ENCODE results near the gene KIF18B.

Gene KIF18B

DNA sequence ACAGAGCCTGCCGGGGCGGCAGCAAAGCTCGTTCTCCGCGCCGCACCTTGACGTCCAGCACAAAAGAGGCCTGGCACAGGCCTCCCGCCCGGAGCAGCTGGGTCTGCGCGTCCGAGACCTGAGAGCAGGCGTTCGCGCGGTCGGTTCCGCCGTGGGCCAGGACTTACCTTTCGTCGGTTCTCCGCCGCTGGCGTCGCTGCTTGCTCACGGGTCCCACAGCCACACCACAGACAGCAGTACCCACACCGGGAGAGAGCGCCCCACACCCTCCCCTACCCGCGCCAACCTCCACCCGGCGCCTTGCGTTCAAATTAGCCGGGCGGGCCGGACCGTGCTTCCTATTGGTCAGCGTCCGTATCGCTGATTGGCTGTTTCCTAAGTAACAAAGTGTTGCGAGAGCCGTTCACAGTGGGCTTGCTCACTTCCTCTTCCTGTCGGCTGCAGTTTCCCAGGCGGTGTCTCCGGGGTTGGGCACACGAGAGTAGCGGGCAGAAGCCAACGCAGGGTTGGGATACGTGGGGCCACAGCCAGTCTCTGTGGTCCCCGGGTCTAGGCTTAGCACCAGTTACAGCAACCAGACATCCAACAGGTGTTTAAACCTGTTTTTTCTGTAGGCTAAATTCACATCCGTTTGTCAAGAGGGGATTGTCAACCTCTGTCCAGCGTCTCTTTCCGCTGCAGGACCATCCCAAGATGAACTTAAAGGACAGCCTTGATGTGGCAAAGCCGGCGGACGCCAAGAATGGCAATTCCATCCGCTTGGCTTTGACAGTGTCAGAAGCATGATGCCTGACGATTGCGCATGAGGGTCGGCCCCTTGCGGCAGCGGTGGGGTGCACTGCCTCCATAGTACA is at the start of gene KIF18B:
KIF18B (minus strand) TSS at position 313 of the 854 bp plus-strand sequence. CDS start 11,429 bp downstream, outside the sequence.
- in situ Hi-C loops (cut with MboI; ENCODE audit: low sequenced_read_pairs) = no loop called here

DNA sequence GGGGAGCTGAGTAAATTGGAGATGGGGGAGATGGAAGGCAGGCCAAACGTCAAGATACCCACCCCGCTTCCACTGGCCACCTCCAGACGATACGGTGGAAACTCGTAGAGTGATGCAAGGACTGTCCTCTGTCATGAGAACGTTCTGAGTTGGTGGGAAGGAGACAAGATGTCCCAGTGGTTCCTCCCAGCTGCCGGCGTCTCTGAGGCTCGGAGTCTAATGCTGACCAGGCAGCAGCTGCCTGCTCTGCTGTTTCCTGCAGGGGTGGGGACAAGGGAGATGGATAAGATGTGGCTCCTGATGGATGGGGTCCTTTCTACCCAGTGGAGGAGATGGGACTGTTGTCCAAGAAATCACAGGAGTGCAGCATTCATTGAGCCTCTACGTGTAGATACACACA is 48.7 kb upstream of the KIF18B start:
- in situ Hi-C loops (cut with MboI; ENCODE audit: low sequenced_read_pairs) = no loop called here

DNA sequence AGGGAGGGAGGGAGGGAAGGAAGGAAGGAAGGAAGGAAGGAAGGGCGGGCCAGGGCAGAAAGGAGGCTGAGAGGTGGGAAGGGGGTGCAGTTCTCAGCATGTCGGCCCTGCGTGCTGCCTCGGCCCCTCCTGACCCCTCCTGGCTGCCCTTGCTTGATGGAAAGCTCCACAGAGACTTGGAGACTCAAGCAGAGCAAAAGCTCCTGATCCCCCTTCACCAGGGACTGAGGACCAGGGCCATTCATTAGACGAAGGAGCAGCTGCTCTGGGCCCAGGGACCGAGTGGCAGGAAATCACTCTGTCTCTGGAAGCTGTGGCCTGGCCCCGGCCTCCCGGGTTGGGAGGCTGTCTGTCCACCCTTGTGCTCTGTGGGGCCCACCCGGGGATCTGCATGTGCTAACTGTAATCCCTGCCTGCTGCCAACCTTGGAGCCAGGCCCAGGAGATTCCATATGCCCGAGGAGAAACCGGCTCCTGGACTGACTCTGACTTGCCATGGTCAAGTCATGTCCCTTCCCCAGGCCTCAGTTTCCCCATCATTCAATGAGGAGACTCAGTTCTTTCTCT is 47.9 kb upstream of the KIF18B start:
- in situ Hi-C loops (cut with MboI; ENCODE audit: low sequenced_read_pairs) = no loop called here

DNA sequence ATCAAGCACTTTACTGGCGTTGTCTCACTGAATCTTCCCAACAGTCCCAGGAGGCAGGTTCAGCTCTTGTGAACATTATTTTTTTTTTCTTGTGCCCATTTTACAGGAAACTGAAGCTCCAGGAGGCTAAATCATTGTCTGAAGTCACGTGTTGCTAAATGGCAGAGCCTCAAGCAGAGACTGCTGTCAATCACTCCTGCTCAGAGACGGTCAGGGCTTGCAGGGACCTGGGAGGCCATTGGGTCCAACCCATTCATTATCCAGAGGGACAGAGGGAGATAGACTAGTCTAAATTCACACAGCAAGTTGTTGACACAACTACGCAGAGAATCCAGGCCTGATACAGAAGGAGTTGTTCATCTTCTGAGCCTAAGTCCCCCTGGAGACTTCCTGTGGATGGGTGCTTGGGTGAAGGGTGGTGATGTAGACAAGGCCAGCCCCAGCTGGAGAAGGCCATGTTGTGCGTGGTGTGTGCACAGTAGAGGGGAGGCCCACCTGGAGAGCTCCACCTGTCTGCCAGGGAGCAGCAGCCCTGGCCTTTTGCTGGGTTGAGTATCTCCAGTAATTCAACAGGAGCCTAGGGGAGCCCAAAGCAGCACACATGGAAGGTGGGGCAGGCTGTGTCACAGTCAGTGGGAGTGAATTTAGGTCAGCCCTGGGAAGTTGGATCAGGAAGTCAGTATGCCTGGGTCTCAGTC is 44.8 kb upstream of the KIF18B start:
- in situ Hi-C loops (cut with MboI; ENCODE audit: low sequenced_read_pairs) = no loop called here

DNA sequence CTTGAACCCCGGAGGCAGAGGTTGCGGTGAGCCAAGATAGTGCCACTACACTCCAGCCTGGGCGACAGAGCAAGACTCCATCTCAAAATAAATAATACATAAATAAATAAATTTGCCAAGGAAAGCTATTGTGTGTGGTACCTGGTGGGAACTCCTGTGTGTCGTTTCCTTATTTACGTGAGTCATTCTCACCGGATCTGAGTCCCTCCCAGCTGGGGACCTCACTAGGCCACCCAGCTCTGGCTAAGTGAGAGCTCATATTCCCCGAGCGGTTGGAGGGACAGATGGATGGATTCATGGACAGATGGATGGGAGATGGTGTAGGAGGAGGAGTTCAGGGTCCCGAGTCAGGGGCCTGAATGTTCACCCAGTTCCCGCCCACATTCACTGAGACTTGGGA is 43.4 kb upstream of the KIF18B start:
- in situ Hi-C loops (cut with MboI; ENCODE audit: low sequenced_read_pairs) = no loop called here

DNA sequence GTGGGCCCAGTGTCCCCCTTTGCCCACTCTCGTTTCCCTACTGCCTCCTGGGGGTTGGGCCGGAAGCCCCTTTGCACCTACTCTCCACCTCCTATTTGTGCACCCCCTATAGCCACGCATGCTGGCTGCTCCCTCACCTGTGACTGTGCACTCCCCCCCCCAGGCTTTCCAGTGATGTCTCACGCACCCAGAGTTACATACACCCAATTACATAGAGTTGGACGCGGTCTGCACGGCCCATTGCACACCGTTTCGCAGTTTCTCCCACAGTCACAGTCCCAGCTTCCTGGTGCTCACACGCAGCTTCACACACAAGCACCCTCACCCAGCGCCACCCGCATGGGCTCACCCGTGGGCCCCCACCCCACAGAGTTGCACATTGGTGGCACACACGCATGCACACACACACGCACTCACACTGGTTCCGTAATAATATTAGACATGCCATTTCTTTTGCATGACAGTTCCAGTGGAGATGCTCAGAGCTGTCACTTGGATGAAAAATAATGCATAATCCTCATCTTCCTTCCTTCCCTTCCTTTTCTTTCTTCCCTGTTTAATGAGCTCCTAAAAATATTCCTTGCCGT is 42.1 kb upstream of the KIF18B start:
- in situ Hi-C loops (cut with MboI; ENCODE audit: low sequenced_read_pairs) = no loop called here

DNA sequence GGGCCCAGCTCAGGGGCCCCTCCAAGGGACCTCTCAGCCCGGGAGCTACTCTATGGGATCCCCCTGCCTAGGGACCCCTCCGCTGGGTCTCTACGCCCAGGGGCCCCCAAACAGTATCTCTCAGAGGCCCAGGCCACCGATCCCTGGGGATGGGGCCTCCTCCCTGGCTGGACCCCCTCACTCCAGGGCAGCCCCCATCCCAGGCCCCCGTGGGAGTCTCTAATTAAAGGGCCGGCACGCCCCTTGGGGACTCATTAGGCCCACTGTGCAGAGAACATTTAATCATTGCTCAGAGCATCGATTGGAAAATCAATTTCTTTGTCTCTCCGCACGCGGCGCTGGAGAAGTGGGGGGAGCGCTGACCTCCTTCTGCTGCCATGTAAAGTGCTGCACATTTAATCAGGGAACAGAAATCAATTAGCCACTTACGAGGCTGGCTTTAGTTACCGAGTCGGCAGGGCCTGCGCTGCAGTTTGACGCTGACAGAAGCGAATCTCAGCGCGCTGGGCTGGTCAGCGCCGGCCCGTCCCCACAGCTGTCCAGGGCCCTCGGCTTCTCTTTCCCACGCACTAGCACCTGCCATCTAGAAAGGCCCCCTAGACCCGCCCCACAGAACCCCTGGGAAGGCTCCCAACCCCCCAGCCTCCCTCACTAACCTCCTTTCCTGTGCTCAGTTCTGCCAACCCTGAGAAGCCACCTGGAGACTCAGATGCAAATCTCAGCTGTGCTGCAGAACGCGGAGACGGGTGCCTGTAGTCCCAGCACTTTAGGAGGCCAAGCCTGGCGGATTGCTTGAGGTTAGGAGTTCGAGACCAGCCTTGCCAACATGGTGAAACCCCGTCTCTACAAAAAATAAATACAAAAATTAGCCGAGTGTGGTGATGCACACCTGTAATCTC is 40.7 kb upstream of the KIF18B start:
- in situ Hi-C loops (cut with MboI; ENCODE audit: low sequenced_read_pairs) = no loop called here

DNA sequence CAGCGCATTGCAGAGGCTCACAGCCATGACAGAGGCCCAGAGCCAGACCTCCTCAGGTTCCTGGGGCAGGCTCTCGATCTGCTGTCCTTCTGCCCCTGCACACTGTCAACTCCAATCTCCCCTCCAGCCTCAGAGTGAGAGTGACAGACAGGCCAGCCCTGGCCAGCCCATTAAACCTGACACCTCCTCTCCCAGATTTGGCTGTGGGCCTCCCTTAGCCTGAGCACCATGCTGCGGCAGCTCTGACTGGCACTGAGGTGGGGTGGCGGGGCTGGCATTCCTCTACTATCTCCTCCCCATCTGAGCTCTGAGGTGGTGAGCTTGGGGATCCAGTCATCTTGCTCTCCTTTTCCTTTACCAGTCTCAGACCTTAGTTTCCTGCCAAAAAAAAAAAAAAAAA is 36.0 kb upstream of the KIF18B start:
- in situ Hi-C loops (cut with MboI; ENCODE audit: low sequenced_read_pairs) = no loop called here

DNA sequence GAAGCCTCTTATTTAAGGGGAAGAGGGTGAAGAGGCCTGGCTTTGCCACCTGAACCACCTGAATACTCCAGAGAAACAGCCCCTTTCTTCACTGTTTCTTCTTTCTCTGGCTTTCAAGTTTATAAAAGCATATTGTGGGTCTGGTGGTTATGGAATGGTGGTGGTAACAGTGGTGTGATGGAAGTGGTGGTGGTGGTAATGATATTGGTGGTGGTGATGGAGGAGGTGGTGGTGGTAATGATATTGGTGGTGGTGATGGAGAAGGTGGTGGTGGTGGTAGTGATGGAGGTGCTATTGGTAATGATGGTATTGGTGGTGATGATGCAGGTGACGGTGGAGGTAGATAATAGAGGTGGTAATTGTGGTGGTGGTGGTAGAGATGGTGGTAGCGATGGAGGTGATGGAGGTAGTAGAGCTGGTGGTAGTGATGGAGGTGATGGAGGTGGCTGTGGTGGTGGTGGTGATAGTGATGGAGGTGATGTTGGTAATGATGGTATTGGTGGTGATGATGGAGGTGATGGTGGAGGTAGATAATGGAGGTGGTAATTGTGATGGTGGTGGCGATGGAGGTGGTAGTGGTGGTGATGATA is 34.6 kb upstream of the KIF18B start:
- in situ Hi-C loops (cut with MboI; ENCODE audit: low sequenced_read_pairs) = no loop called here

DNA sequence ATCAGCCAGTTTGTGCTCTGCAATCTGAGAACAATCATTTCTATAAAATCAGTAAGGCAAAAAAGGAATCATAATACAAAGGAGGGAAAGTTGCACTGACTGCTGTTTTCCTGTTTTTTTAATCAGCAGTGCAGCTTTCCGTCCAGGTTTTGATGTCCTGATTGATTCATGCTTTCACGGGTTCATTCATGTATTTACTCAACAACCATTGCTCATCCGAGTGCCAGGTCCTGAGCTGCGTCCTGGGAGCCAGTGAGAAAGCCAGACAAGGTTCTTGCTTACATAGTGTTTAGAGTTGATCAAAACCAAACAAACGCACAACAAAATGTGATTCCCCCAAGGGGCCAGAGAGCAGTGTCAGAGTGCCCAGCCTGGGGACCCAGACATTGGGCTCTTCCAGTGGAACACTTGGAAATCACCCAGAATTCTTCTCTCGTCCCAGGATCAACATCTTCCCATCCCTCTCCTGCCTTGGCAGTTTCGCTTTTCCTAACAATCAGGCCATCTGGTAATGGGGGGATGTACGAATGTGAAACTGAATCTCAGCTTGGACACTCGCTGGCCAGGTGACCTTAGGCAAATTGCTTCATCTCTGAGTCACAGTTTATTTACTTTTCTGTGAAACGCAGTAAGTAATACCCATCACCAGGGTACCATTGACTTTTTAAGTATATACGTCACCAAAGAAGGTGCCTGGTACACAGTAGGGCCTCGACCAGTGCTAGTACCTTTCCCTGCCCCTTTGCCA is 33.8 kb upstream of the KIF18B start:
- in situ Hi-C loops (cut with MboI; ENCODE audit: low sequenced_read_pairs) = no loop called here

DNA sequence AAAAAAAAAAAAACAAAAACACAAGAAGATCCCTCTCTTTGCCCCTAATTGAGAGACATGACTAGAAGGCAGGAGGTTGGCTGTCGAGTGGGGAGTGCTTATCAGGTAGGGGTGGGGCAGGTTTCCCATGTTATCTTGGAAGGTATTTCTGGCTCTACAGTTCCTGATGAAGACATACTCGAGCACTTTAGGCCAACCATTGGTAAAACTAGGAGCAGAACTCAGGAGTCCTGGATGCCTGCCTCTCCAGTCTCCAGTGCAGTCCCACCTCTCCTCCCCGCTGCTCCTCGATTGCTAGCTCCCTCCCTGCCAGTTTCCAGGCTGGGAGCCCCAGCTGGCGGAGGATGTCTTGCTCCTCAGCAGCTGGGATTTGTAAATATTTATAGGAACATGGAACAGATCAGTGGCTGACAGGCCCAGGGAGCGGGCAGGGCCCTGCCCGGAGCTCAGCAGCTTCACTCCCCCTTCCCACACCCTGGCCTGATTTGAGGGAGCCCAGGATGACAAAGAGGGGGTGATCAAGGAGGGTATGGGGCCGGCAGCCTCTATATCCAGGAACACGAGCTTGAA is 31.9 kb upstream of the KIF18B start:
- in situ Hi-C loops (cut with MboI; ENCODE audit: low sequenced_read_pairs) = no loop called here

DNA sequence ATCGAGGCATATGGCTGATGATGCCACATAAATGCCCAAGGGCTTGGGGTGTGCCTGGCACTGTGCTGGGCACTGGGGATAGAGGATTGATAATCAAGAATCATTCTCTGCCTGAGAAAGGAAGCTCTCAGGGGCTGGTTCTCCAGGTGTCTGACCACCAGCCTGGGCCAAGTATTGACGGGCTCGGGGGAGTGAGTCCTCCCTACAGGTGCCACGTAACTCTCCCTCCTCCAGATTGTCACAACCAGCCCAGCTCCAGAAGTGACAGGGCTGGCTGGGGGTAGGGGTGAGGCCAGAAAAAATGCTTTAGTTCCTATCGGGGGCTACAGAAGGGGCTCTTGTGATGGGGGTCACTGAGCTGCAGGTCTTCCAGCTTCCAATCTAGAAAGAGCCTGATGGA is 31.2 kb upstream of the KIF18B start:
- in situ Hi-C loops (cut with MboI; ENCODE audit: low sequenced_read_pairs) = no loop called here

DNA sequence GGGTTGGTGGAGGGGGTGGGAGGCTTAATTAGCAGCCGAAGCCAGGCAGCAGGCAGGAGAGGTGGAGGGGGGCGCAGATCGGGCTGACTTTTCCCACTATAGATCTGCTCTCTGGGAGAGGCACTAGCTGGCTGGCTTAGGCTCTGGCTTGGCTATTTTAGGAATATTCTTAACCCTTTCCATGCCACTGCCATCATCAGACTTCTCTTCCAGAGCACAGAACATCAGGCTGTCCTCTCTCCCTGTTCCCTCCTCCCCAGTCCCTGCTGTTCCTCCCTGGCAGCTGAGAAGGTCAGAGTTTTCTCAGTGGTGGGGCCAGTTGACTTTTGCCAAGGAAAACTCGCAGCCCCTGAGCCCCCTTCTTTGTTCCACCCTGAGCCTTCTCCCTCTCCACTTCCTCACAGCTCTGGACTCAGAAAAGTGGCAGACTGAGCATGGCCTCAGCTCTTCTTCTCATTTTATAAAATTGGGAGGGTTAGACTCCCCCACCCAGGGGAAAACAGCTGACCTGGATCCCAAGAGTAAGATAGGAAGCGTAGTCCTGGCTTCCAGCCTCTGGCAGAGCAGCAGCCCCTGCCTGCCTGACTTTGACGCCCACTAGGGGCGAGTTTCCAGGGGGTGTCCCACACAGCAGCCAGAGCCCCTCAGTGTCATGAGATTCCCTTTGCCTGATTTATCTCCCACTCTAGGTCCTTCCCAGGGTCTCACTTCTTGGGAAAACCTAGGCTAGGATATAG is 30.4 kb upstream of the KIF18B start:
- in situ Hi-C loops (cut with MboI; ENCODE audit: low sequenced_read_pairs) = no loop called here

DNA sequence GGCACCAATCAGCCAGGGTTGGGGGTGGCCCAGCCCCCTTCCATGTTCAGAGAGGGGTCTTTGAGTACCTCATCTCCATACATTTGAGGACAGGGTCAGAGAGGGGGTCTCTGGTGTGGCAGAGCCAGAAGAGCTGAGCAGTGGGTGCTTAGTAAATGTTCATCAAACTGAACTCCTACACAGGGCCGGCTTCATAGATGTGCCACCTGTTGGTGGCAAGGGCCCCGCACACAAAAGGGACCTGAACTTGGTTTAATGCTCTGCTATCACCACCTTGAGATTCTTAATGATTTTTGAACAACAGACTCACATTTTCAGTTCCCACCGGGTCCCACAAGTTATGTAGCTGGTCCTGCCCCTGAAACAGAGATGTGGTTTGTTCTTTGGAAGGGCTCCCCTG is 29.5 kb upstream of the KIF18B start:
- in situ Hi-C loops (cut with MboI; ENCODE audit: low sequenced_read_pairs) = no loop called here

DNA sequence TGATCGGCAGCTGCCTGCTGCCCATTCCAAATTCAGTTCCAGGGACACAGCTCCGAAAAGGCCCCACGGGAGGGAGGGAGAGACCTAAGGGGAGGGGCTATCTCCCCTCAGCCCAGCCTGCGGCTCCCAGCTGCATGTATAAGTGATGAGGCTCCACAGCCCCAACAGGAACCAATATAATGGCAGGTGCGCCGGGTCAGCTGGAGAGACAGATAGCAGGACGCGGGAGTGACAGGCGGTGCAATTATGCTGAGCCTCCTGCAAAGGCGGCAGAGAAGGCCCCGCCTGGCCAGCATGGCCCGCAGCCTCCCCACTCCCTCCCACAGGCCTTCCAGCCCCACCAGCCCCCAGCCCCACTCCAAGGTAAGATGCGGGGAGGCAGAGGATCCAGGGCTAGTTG is 28.6 kb upstream of the KIF18B start:
- in situ Hi-C loops (cut with MboI; ENCODE audit: low sequenced_read_pairs) = no loop called here

DNA sequence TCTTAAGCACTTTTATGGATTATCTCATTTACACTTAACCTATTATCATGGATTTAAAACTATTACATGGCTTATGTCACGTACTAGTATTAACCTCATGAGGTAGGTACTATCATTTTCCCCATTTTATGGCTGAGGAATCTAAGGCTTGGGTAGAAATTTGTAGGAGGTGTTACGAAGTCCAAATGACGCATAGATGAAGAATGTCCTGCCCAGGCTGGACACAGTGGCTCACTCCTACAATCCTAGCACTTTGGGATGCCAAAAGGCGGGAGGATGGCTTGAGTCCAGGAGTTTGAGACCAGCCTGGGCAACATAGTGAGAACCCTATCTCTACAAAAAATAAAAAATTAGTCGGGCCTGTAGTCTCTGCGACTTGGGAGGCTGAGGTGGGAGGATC is 25.4 kb upstream of the KIF18B start:
- in situ Hi-C loops (cut with MboI; ENCODE audit: low sequenced_read_pairs) = no loop called here

DNA sequence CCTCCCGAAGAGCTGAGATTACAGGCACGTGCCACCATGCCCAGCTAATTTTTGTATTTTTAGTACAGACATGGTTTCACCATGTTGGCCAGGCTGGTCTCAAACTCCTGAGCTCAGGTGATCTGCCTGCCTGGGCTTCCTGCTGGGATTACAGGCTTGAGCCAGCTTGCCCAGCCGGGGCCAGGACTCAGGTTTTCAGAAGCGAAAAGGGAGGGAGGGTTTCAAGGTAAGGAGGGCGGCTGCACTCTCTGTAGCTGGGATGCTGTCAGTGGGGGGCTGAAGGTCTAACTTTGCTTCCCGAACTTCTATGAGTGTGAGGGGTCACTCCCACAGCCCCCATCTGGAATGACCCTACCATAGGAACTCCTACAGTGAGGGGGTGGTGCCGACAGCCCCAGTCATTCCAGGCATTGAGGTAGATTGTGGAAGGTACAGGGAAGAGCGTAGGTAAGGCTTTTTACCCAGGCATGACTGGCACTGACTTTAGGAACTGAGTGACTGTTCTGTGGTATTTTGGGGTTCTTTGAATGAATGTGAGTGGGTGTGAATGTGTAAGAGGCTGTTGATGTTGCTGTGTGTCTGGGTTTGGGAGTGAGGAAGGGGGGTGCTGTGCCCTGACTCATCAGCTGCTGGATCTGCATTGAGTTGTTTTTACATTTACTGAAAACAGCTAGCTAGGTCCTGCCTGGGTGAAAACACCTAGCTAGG is 24.4 kb upstream of the KIF18B start:
- in situ Hi-C loops (cut with MboI; ENCODE audit: low sequenced_read_pairs) = no loop called here

Data from hTERT RPE-1 (cell line).